Cardiac fibroblast (primary cell): Measurements from ENCODE around the gene SMTNL1.
A peak's percentile ranks its signal among the peaks of the same experiment; 100 is the strongest.
"Not testable (repeated sequence)": the region's sequence is repeated elsewhere in the genome, so short reads cannot be mapped to it uniquely, and the experiment has no call there.

ENCODE experiments used
- DNase-seq, 2 donors: peaks; one replicate each; pipeline versions ENCODE4 v3.0.0 to v3.0.0-alpha.2; 2010; ENCODE audit warnings: low read depth in 2 of 2
- H3K4me3 ChIP-seq, 2 donors: replicated peaks in 1 of 2; 1 replicate in 1 of 2; 2 replicates in 1 of 2; pipeline ENCODE4 v1.5.1; 2011; ENCODE audit warnings: low read depth in 2 of 2, low read length in 2 of 2, mild to moderate bottlenecking in 2 of 2, moderate library complexity in 1 of 2
- TF ChIP-seq, protein P1 (sequence below): IDR thresholded peaks from one replicate; pipeline ENCODE4 v1.5.1; 2011; ENCODE audit warnings: low read depth, mild to moderate bottlenecking, low read length, inconsistent platforms

SMTNL1 gene

DNA sequence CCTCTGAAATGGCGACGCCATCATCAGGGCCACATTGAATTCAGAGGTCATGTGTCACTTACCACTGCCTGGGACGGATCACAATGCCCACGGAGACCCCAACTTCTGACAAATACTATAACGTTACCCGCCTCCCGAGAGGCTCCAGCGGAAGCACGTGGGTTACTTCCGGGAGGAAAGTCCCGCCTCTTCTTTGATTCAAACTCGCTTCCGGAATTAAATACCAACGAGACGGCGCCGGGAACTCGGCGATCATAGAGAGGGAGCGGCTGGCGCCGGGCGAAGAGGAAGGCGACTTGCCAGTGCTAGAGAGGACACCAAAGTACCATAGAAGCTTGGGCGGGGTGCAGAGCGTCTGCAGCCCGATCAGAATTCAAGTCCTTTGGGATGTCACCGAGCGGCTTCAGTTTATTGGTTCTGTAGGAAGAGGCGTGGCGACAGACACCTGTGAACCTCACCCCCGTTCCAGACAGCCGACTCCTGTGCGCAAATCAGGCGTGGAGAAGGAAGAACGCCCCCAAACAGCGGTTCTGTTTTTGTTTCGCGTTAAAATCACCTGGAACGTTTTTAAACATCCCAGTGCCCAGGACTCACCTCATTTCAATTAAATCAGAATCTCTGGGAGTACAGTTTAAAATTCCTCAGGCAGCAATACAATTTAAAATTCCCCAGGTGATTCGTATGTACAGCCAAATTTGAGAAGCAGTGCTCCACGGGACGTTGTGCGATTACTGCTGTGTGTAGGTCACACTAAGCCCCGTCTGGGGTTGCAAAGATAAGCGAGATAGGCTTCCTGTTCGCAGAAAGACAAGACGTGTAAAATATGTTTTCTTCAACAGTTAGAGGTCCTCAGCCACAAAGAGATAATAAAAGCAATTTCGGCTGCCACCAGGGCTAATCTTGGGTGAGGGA lies 6.5 kb upstream of the SMTNL1 start, which contains the start of gene TIMM10:
TSS of gene TIMM10 (minus strand) at position 159 of the 912 bp plus-strand sequence. CDS start 565 bp downstream, outside the sequence.
- TF ChIP-seq, protein P1, sequence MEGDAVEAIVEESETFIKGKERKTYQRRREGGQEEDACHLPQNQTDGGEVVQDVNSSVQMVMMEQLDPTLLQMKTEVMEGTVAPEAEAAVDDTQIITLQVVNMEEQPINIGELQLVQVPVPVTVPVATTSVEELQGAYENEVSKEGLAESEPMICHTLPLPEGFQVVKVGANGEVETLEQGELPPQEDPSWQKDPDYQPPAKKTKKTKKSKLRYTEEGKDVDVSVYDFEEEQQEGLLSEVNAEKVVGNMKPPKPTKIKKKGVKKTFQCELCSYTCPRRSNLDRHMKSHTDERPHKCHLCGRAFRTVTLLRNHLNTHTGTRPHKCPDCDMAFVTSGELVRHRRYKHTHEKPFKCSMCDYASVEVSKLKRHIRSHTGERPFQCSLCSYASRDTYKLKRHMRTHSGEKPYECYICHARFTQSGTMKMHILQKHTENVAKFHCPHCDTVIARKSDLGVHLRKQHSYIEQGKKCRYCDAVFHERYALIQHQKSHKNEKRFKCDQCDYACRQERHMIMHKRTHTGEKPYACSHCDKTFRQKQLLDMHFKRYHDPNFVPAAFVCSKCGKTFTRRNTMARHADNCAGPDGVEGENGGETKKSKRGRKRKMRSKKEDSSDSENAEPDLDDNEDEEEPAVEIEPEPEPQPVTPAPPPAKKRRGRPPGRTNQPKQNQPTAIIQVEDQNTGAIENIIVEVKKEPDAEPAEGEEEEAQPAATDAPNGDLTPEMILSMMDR, result no peak
- H3K4me3 ChIP-seq, result peak within 1 kb of the TSS; percentile 66 to 88
- peak; percentile 97 for DNase-seq

DNA sequence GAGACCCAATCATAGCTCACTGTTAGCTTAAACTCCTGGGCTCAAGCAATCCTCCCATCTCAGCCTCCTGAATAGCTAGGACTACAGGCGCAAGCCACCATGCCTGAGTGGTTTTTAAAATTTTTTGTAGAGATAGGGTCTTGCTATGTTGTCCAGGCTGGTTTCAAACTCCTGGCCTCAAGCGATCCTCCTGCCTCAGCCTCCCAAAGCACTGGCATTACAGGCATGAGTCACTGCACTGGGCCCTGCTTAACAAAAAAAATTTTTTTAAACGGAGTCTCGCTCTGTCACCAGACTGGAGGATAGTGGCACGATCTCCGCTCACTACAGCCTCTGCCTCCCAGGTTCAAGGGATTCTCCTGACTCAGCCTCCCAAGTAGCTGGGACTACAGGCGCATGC lies 2.9 kb upstream of the SMTNL1 start:
- not testable (repeated sequence) for DNase-seq, H3K4me3 ChIP-seq

DNA sequence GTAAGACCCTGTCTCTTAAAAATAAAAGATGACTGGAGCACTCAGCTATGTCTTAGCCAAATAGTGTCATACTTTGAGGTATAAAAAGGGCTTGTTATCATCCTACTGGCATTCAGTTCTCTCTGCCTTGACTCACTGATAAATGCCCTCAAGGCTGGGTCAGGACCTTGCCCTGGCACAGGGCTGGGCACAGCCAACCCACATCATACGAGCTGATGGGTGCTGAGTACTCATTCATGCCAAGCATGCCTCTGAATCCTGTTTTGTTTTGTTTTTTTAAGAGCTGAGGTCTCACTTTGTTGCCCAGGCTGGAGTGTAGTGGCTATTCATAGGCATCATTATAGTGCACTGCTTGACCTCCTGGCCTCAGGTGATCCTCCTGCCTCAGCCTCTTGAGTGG lies 1.9 kb downstream of the SMTNL1 start:
- TF ChIP-seq, protein P1, result no peak
- no peak for DNase-seq
- no peak overlapping the region for H3K4me3 ChIP-seq

DNA sequence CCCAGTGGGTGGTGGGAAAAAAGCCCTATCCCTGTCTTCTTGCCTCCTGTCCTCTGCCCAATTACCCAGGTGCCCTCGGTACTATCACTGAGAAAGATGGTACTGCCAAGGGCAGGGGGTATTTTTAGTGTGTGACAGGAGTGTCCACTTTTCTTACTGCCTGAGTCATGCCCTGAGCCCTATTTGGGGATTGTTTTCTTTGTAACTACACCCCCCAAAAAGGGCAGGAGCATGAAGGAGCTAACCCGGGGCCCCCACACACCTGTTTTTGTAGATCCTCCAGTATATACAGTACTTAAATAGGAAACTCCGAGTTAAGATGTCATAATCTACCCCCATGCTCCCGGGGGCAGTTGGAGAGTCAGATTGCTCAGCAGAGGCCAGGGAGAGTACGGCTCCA lies 3.8 kb downstream of the SMTNL1 start:
- H3K4me3 ChIP-seq, result no peak overlapping the region
- TF ChIP-seq, protein P1, result no peak
- no peak for DNase-seq

DNA sequence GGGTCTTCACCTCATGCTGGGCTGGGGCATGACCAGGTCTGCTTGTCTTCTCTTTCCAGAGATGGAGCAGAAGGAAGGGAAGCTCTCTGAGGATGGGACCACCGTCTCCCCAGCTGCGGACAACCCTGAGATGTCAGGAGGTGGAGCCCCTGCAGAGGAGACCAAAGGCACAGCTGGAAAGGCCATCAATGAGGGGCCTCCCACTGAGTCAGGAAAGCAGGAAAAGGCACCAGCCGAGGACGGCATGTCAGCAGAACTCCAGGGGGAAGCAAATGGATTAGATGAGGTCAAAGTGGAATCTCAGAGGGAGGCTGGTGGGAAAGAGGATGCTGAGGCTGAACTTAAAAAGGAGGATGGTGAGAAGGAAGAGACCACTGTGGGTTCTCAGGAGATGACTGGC lies 5.2 kb downstream of the SMTNL1 start:
- TF ChIP-seq, protein P1, result no peak
- no peak overlapping the region for H3K4me3 ChIP-seq
- no peak for DNase-seq

DNA sequence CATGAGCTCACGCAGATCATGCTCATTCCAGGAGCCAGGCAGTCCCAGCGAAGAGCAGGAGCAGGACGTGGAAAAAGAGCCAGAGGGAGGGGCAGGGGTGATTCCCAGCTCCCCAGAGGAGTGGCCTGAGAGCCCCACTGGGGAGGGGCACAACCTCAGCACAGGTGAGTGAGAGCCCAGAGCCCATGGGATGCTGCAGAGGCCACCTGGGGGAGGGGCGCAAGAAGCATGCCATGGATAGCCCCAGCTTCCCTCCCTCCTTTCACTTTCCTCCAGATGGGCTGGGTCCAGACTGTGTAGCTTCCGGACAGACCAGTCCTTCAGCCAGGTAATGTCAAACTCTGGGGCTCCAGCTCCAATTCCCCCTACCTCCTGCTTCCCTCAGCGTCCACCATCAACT lies 6.2 kb downstream of the SMTNL1 start:
- no peak for DNase-seq
- no peak overlapping the region for H3K4me3 ChIP-seq
- TF ChIP-seq, protein P1, result no peak

DNA sequence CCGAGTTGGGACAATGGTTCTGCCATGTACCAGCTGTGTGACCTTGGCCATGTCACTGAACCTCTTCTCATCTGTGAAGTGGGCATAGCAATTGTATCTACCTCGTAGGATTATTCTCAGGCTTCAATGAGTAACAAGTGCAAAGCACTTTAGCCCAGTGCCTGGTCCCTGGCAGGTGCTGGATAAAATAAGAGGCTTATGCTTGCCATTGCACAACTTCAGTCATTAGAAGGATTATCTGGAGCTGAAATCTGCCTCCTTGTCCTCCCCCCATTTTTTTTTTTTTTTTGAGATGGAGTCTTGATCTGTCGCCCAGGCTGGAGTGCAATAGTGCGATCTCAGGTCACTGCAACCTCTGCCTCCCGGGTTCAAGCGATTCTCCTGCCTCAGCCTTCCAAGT lies 7.2 kb downstream of the SMTNL1 start:
- TF ChIP-seq, protein P1, result no peak
- no peak for DNase-seq
- no peak overlapping the region for H3K4me3 ChIP-seq
